Brain microvascular endothelial cell (primary cell): Measurements from ENCODE around the gene CHST3.
"Not testable (repeated sequence)": the region's sequence is repeated elsewhere in the genome, so short reads cannot be mapped to it uniquely, and the experiment has no call there.

Experiments used
- DNase-seq: peaks from one replicate; pipeline ENCODE4 v3.0.0-alpha.2; 2020
- H3K27ac ChIP-seq: fragments of 250-450 bp; sonication (Bioruptor Pico); 2 replicates; pipeline ENCODE4 v1.5.1; 2020; ENCODE audit warnings: mild to moderate bottlenecking, moderate library complexity
- H3K27me3 ChIP-seq: fragments of 250-450 bp; sonication (Bioruptor Pico); replicated peaks from 2 replicates; pipeline ENCODE4 v1.5.1; 2020; ENCODE audit warnings: mild to moderate bottlenecking
- H3K36me3 ChIP-seq: fragments of 250-450 bp; sonication (Bioruptor Pico); replicated peaks from 2 replicates; pipeline ENCODE4 v1.5.1; 2020; ENCODE audit warnings: mild to moderate bottlenecking
- H3K4me3 ChIP-seq: 2 replicates; pipeline ENCODE4 v1.5.1; 2011; ENCODE audit warnings: low read depth, mild to moderate bottlenecking, control low read depth, low read length, moderate library complexity
- in situ Hi-C: cut with HindIII; loops from 2 replicates; pipeline ENCODE4 v1.10.0; 2017; ENCODE audit warnings: low sequenced_read_pairs, low pct_ligation_motif_present
- TF ChIP-seq, protein P1 (sequence below): IDR thresholded peaks from 2 replicates; pipeline ENCODE4 v1.5.1; 2011; ENCODE audit warnings: low read depth, mild to moderate bottlenecking, moderate library complexity, low read length, control low read depth, inconsistent platforms; ENCODE audit errors: missing control alignments

CHST3 gene

DNA sequence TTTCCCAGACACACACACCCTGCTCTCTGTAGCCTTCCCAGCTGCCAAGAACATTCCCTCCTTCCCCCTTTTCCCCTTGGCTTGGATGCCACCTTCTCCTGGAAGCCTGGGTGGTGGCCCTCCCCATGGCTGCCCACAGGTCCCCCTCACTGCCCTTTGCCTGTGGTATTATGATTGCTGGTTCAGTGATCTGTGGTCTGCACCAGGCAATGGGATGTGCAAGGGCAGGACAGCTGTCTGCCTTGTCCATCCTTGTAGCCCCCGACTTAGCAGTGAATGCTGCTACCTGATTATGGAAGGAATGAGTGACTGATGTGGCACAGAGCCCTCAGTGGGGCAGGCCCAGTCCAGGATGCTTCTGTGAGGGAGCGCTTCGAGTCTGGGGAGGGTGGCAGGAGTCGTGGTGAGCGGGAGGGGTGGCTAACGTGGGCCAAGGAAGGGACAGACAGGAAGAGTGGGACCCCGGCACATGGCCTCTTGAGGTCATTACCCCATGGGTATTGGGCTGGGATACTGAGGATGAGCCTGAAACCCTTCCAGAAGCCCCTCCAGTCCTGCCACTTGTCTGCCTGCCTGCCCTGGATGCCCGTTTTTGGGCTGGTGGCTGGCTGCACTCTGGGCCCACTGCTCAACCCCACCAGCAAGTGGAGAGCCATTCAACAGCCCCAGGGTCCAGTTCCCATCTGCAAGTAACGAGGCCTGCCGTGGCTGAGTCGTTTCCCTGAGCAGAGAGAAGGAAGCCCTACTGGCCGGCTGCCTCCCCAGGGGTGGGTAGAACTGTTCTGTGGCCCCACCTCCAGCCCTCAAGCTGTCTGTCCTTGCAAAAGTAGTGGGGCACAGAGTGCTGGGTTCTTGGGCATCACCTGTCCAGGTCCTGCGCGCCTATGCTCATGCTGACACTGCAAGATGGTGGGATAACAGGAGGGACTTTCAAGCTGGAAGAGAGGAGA, 8.8 kb downstream of the CHST3 start:
- in situ Hi-C loops = no loop called here
- no peak overlapping the region for H3K4me3 ChIP-seq
- no peak overlapping the region for H3K27ac ChIP-seq
- no peaks in the 10 kb centered on the region for H3K27me3 ChIP-seq
- no peak for DNase-seq
- H3K36me3 ChIP-seq = no peaks in the 10 kb centered on the region
- TF ChIP-seq, protein P1, sequence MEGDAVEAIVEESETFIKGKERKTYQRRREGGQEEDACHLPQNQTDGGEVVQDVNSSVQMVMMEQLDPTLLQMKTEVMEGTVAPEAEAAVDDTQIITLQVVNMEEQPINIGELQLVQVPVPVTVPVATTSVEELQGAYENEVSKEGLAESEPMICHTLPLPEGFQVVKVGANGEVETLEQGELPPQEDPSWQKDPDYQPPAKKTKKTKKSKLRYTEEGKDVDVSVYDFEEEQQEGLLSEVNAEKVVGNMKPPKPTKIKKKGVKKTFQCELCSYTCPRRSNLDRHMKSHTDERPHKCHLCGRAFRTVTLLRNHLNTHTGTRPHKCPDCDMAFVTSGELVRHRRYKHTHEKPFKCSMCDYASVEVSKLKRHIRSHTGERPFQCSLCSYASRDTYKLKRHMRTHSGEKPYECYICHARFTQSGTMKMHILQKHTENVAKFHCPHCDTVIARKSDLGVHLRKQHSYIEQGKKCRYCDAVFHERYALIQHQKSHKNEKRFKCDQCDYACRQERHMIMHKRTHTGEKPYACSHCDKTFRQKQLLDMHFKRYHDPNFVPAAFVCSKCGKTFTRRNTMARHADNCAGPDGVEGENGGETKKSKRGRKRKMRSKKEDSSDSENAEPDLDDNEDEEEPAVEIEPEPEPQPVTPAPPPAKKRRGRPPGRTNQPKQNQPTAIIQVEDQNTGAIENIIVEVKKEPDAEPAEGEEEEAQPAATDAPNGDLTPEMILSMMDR = no peak

DNA sequence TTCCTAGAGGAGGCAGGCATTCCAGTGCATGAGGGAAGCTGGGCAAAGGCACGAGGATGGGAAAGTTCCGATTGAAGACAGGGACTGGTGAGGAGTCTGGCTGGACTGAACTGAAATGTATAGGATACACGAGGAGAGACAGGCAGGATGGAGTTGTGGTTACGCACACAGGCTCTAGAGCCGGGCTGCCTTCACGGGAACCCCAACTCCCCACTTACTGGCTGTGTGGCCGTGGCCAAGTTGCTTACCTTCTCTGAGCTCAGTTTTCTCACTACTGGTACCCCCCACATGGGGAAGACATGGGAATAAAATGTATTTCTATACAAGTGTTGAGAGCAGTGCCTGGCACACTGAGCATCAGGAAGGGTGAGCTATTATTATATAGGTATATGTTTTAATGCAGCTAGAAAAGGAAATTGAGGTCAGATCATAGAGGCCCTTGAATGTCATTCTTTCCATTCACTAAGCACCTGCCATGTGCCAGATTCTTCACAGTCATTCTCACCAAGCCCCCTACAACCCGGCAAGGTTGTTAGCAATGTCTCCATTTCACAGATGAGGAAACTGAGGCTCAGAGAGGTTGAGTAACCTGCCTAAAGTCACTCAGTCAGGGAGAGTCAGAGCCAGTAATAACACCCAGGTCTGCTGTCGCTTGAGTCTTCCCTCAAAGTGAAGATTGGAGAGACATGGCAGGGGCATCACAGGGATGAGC, 9.7 kb downstream of the CHST3 start:
- in situ Hi-C loops = no loop called here

DNA sequence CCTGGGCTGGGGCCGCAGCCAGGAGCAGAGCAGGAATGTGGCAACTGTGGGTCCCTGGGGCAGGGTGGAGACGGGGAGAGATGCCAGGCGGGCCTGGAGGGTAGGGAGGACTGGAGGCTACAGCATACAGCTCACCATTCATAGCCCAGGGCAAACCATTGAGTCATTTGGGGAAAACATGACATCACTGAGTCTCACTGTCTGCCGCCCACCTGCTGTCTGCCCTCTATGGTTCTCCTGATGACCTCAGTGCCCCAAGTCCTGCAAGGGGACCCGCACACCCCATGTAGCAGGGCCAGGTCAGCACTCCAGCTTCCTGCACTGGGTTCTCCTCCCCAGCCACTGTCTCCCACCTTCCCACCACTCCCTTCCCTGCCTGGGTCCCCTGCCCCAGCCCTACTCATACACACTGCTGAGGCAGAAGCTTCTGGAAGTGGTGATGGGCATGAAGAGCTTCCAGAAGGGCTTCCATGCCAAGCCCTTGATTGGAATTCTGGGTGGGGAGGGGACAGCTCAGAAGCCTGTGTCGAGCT, 10.4 kb downstream of the CHST3 start:
- Histone ChIP-seq H3K4me3 (no peak overlapping the region), H3K36me3 (no peaks in the 10 kb centered on the region), H3K27ac (no peak overlapping the region), H3K27me3 (no peaks in the 10 kb centered on the region)
- DNase-seq = peak; percentile 44
- in situ Hi-C loops = no loop called here
- TF ChIP-seq, protein P1 = no peak

More for the DNA sequence above, 9.7 kb downstream of the CHST3 start:
- Histone ChIP-seq H3K27ac (no peak overlapping the region), H3K36me3 (no peaks in the 10 kb centered on the region), H3K27me3 (no peaks in the 10 kb centered on the region), H3K4me3 (no peak overlapping the region)
- TF ChIP-seq, protein P1 = no peak
- no peak for DNase-seq

DNA sequence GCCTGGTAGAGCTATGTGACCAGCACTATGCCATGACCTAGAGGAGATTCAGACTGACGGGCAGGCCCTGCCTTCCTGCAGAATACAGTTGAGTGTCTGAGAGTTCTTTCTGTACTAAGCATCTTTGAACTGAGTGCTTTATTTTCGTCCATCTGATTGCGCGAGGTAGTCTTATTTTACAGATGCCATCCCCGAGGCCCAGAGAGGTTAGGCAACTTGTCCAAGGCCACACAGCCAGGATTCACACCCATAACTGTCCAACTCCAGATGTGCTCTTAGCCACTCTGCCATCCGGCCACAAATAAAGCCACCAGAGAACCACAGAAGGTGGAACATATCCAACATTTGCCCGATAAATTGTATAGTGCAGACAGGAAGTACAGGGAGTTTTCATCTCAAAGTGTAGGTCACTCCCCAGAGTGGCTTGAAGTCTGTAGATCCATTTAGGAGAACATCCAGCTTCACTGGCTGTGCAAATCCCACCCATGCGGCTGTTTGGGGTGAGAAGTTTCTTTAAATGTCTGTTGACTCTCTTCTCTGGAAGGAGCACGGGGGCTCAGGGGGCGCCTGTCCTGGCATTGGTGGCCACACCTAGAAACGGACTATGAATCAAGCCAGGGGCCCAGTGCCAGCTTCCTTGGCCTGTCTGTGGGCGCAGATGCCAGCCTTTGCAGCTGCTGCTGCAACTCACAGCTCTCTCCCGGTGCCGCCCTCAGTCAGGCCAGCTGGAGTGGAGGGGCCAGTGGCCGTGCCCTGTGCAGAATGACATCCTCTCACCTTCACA, 11.1 kb downstream of the CHST3 start:
- H3K27ac ChIP-seq = peak overlapping the region; percentile 40
- no peaks in the 10 kb centered on the region for H3K36me3 ChIP-seq
- no peak overlapping the region for H3K4me3 ChIP-seq
- in situ Hi-C loops = no loop called here
- TF ChIP-seq, protein P1 = no peak
- DNase-seq = no peak
- H3K27me3 ChIP-seq = no peaks in the 10 kb centered on the region

DNA sequence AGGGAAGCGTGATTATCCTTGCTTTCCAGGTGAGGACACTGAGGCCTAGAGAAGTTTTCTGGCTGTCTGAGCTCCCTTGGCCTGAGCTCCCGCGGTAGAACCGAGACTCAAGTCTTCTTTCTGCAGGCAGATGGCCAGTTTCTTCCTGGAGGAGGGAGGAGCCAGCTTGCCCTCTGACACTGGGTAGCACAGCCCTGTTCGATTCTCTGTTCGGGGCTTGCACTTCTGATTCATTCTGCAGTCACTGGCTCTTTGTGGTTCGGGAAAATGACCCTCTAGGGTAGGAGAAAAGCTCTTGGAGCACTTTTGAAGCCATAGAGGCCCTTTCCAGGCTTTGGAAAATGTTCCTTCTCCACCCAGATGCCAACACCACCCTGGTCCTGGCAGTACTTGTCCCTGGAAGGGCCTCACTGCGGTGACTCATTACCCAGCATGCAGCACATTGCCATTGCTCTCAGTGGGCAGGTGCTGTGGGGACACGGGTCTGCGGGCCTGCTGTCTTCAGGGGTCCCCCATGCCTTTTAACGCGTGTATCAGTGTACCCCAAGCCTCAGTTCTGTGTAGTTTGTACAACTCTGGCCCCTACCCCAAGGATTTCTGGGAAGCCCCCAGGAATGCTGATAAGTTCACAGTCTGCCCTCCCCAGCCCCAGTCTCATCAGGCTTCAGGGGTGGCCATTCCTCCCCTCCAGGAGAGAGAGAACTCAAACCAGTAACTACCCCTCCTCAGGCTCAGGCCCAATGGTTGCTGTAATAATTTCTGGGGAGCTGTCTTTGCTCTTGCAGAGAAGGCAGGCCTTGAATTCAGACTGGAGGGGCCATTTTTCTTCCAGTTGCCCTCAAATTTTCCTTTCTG, 11.9 kb downstream of the CHST3 start:
- TF ChIP-seq, protein P1 = no peak
- H3K4me3 ChIP-seq = no peak overlapping the region
- in situ Hi-C loops = no loop called here
- H3K36me3 ChIP-seq = no peaks in the 10 kb centered on the region
- no peaks in the 10 kb centered on the region for H3K27me3 ChIP-seq
- DNase-seq = peak; percentile 49
- peak overlapping the region; percentile 40 for H3K27ac ChIP-seq

DNA sequence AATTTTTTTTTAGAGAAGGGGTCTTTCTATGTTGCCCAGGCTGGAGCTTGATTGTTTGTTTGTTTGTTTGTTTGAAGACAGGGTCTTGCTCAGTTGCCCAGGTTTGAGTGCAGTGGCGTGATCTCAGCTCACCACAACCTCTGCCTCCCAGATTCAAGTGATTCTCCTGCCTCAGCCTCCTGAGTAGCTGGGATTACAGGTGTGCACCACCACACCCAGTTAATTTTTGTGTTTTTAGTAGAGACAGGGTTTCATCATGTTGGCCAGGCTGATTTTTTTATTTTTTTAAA, 13.4 kb downstream of the CHST3 start:
- H3K27ac ChIP-seq, DNase-seq, in situ Hi-C loops, H3K4me3 ChIP-seq, H3K27me3 ChIP-seq, H3K36me3 ChIP-seq: not testable (repeated sequence)
